Mucosa of descending colon (tissue), 3 donors: ENCODE measurements around the gene TMEM63A. TPM values are rescaled to one million over a fixed set of nuclear protein-coding genes. Genes with fewer than 3 reads are reported as not detected.

ENCODE experiments used
- ATAC-seq: fragments of 200-7000 bp; cut with Tn5 transposase; one replicate; pipeline ENCODE4 v1.9.1; 2020; ENCODE audit warnings: mild to moderate bottlenecking, moderate library complexity
- DNase-seq, 3 donors: peaks; one replicate each; pipeline ENCODE4 v3.0.0-alpha.2; 2020
- H3K36me3 ChIP-seq: fragments of 200-600 bp; one replicate; pipeline ENCODE4 v1.8.0; 2021; ENCODE audit warnings: low read depth, mild to moderate bottlenecking
- H3K4me1 ChIP-seq: fragments of 200-600 bp; one replicate; pipeline ENCODE4 v1.8.0; 2021; ENCODE audit warnings: low read depth, mild to moderate bottlenecking
- H3K4me3 ChIP-seq: fragments of 200-600 bp; one replicate; pipeline ENCODE4 v1.8.0; 2021; ENCODE audit warnings: mild to moderate bottlenecking
- H3K9me3 ChIP-seq: fragments of 200-600 bp; one replicate; pipeline ENCODE4 v1.8.0; 2021; ENCODE audit warnings: mild to moderate bottlenecking
- intact Hi-C, 2 donors: fragments of 100-400 bp; cut with DNase I in 1 of 2; cut with micrococcal nuclease in 1 of 2; formaldehyde crosslinking; loops; one replicate each; pipeline versions ENCODE4 v1.11.0 to v1.11.1; 2022; cut with DNase I, micrococcal nuclease
- total RNA-seq, 3 donors: library from RNA; stranded (reverse); fragmentation: NEBNext Ultra II Directional in 2 of 3; extraction: Animal tissue kit (Norgen Biotek cat#: 25700) in 2 of 3; gene quantifications; one replicate each; pipeline versions ENCODE4 v1.2.1 to v1.2.4, GENCODE V29; 2021 to 2023
- TF ChIP-seq, protein P1 (sequence below): fragments of 200-600 bp; IDR thresholded peaks from one replicate; pipeline ENCODE4 v1.8.0; 2022; ENCODE audit warnings: antibody characterized with exemption, mild to moderate bottlenecking
- donor health status: DM: no; HTN: no; CAD: no; lungs with moderate emphysema.
- donor health status: DM: no; HTN: no; CAD: no.
- donor health status: DM: no; HTN: yes; CAD: no.

The TMEM63A gene
- total RNA-seq, 3 donors from 2014 or later: 115 to 192 (median 147) TPM

- peaks cover 14% of the 10 kb centered on the region for H3K4me1 ChIP-seq
- DNase-seq (peak in 1 of 3 donors; percentile 45), ATAC-seq (no peak)
- no peaks in the 10 kb centered on the region for H3K9me3 ChIP-seq
- TF ChIP-seq, protein P1, sequence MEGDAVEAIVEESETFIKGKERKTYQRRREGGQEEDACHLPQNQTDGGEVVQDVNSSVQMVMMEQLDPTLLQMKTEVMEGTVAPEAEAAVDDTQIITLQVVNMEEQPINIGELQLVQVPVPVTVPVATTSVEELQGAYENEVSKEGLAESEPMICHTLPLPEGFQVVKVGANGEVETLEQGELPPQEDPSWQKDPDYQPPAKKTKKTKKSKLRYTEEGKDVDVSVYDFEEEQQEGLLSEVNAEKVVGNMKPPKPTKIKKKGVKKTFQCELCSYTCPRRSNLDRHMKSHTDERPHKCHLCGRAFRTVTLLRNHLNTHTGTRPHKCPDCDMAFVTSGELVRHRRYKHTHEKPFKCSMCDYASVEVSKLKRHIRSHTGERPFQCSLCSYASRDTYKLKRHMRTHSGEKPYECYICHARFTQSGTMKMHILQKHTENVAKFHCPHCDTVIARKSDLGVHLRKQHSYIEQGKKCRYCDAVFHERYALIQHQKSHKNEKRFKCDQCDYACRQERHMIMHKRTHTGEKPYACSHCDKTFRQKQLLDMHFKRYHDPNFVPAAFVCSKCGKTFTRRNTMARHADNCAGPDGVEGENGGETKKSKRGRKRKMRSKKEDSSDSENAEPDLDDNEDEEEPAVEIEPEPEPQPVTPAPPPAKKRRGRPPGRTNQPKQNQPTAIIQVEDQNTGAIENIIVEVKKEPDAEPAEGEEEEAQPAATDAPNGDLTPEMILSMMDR: no peak
- intact Hi-C loops: no loop called here
- peaks cover 3% of the 10 kb centered on the region for H3K36me3 ChIP-seq
- no peak overlapping the region for H3K4me3 ChIP-seq
Observed at GRCh38 chr1:225844236-225845061, 37.7 kb downstream of the TMEM63A start.

GRCh38 chr1:225843426-225843795, 38.8 kb downstream of the TMEM63A start:
- intact Hi-C loops: no loop called here
- peaks cover 3% of the 10 kb centered on the region for H3K36me3 ChIP-seq
- TF ChIP-seq, protein P1: no peak

GRCh38 chr1:225842788-225843425, 39.3 kb downstream of the TMEM63A start:
- H3K36me3 ChIP-seq: peaks cover 3% of the 10 kb centered on the region
- intact Hi-C loops: no loop called here
- TF ChIP-seq, protein P1: no peak

More at GRCh38 chr1:225843426-225843795, 38.8 kb downstream of the TMEM63A start:
- H3K4me3 ChIP-seq: no peak overlapping the region
- peak in 1 of 3 donors; percentile 20 for DNase-seq
- no peaks in the 10 kb centered on the region for H3K9me3 ChIP-seq
- H3K4me1 ChIP-seq: peaks cover 11% of the 10 kb centered on the region
- ATAC-seq: no peak

DNA sequence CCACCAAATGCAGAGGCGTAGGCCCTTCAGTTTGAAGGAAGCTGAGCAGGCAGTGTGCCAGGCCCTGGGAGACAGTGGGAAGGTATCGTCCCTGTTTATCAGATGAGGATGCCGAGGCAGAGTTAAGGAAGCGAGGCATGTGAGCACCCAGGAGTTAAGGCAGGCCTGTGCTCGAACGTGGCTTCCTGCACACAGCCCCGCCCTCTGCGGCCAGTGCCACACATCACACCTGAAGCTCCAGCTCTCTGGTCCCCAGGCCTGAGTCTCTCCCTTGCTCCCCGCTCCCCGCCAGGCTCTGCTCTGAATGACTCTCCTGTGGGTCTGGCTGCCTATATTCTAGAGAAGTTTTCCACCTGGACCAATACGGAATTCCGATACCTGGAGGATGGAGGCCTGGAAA, 40.1 kb downstream of the TMEM63A start:
- ATAC-seq: peak; percentile 48
- peak in 2 of 3 donors; percentile 57 to 60 for DNase-seq
- TF ChIP-seq, protein P1: no peak
- peaks cover 3% of the 10 kb centered on the region for H3K36me3 ChIP-seq
- H3K4me1 ChIP-seq: no peaks in the 10 kb centered on the region
- no peak overlapping the region for H3K4me3 ChIP-seq
- no peaks in the 10 kb centered on the region for H3K9me3 ChIP-seq
- intact Hi-C loops: no loop called here

More at GRCh38 chr1:225842788-225843425, 39.3 kb downstream of the TMEM63A start:
- peak; percentile 17 for ATAC-seq
- Histone ChIP-seq H3K9me3 (no peaks in the 10 kb centered on the region), H3K4me3 (no peak overlapping the region), H3K4me1 (peaks cover 6% of the 10 kb centered on the region)
- peak in 1 of 3 donors; percentile 22 for DNase-seq

- TF ChIP-seq, protein P1: no peak
- Histone ChIP-seq H3K4me3 (no peak overlapping the region), H3K9me3 (no peaks in the 10 kb centered on the region), H3K4me1 (no peaks in the 10 kb centered on the region), H3K36me3 (no peaks in the 10 kb centered on the region)
- DNase-seq (no peak), ATAC-seq (no peak)
- intact Hi-C loops: no loop called here
Observed at GRCh38 chr1:225840713-225841112, 41.5 kb downstream of the TMEM63A start.
